ENCODE data around the gene UBE3C. TPM values are rescaled to one million over a fixed set of nuclear protein-coding genes. Genes with fewer than 3 reads are reported as not detected.

The UBE3C gene
- total and polyA plus RNA-seq, 2 donors (not counting 3 experiments of a cell fraction or from before 2014, with no cell fraction given), result 45.1 to 77.3 TPM

DNA sequence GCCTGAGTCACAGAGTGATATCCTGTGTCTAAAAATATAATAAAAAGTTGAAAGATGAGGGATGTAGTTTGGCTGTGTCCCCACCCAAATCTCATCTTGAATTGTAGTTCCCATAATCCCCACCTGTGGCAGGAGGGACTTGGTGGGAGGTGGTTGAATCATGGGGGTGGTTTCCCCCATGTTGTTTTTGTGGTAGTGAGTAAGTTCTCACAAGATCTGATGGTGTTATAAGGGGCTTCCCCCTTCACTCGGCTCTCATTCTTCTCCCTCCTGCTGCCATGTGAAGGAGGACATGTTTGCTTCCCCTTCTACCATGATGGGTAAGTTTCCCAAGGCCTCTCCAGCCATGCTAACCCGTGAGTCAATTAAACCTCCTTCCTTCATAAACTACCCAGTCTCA, 25.1 kb upstream of the UBE3C start:
- ChIA-PET POLR2A (no interaction called here), CTCF (no interaction called here)
- no peaks in the 10 kb centered on the region for H3K27me3 ChIP-seq (ENCODE audit: control insufficient read depth in 2 of 2, insufficient read depth in 2 of 2, low read length in 2 of 2)
- no peaks in the 10 kb centered on the region for H3K36me3 ChIP-seq (ENCODE audit: control insufficient read depth in 2 of 2, extremely low read depth in 1 of 2, insufficient read depth in 2 of 2, low read length in 2 of 2)
- no peak overlapping the region for H2AFZ ChIP-seq (ENCODE audit: low read depth, low read length)
- no peak overlapping the region for H3K4me3 ChIP-seq (replicated peaks in 1 of 3; ENCODE audit: insufficient read depth in 1 of 3, low read depth in 1 of 3, low read length in 3 of 3)
- no peak overlapping the region for H3K4me2 ChIP-seq (ENCODE audit: insufficient read depth, low read length)
- no peak for FAIRE-seq
- no peak overlapping the region for H3K9ac ChIP-seq (replicated peaks; ENCODE audit: extremely low read depth, insufficient read depth, low read length)
- no peak overlapping the region for H3K27ac ChIP-seq (ENCODE audit: insufficient read depth, low read depth, low read length)
- BruUV-seq (replicated peaks), result no TSS peak
- DNase-seq (ENCODE audit: low read depth, low spot score), result no peak
- H4K20me1 ChIP-seq (replicated peaks; ENCODE audit: control insufficient read depth, extremely low read depth, insufficient read depth, low read length), result no peaks in the 10 kb centered on the region
- no peaks in the 10 kb centered on the region for H3K9me1 ChIP-seq (replicated peaks; ENCODE audit: control insufficient read depth, extremely low read depth, insufficient read depth, low read length)
- no peaks in the 10 kb centered on the region for H3K9me3 ChIP-seq (replicated peaks; ENCODE audit: control insufficient read depth, insufficient read depth, low read length)
- intact Hi-C loops (cut with micrococcal nuclease) (no loop called here), dilution Hi-C loops (cut with MboI; ENCODE audit: extremely low pct_ligation_motif_present, low sequenced_read_pairs) (no loop called here)
- TF ChIP-seq POLR2A (IDR thresholded peaks at IDR 0.05; ENCODE audit: low read depth, low read length), result no peak
- TF ChIP-seq GATA2 (IDR thresholded peaks at IDR 0.05; ENCODE audit: insufficient read depth, insufficient read length, low read depth, low read length), result no peak
- no peak for TF ChIP-seq MYC (IDR thresholded peaks at IDR 0.05; ENCODE audit: low read depth, low read length)
- no peak for TF ChIP-seq POLR2AphosphoS5 (IDR thresholded peaks at IDR 0.05; ENCODE audit: insufficient read depth, low read depth, low read length)
- TF ChIP-seq JUN (IDR thresholded peaks at IDR 0.05; ENCODE audit: borderline replicate concordance, insufficient read depth, insufficient read length, low read depth), result no peak
- TF ChIP-seq FOS (IDR thresholded peaks at IDR 0.05; ENCODE audit: borderline replicate concordance, insufficient read depth, low read length), result no peak
- no peaks in the 10 kb centered on the region for H3K4me1 ChIP-seq (ENCODE audit: control insufficient read depth, extremely low read depth, insufficient read depth, low read length)
- H3K79me2 ChIP-seq (ENCODE audit: control insufficient read depth, insufficient read depth, low read length), result no peaks in the 10 kb centered on the region

DNA sequence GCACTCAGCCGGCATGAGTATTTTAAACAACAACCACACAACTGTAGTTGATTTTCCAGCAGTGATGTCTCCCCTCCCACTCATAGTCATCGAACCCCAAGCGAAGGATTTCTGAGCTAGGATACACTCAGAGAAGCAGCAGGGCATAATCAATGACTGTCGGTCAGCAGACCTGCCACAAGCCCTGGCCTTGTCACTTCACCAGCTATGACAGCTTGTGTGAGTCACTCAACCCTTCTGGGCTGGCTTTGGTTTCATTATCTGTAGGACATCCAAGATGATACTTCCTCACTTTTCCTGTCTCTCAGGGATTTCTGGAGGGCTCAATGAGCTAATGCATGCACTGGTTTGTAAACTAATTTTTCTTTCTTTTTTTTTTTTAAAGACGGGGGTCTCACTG, 22.0 kb upstream of the UBE3C start:
- ChIA-PET POLR2A (no interaction called here), CTCF (no interaction called here)
- Histone ChIP-seq H3K4me3 (replicated peaks in 1 of 3; ENCODE audit: insufficient read depth in 1 of 3, low read depth in 1 of 3, low read length in 3 of 3) (no peak overlapping the region), H3K27ac (ENCODE audit: insufficient read depth, low read depth, low read length) (no peak overlapping the region), H3K4me2 (ENCODE audit: insufficient read depth, low read length) (no peak overlapping the region), H3K9me3 (replicated peaks; ENCODE audit: control insufficient read depth, insufficient read depth, low read length) (no peaks in the 10 kb centered on the region), H3K27me3 (ENCODE audit: control insufficient read depth in 2 of 2, insufficient read depth in 2 of 2, low read length in 2 of 2) (no peaks in the 10 kb centered on the region), H3K79me2 (ENCODE audit: control insufficient read depth, insufficient read depth, low read length) (no peaks in the 10 kb centered on the region), H4K20me1 (replicated peaks; ENCODE audit: control insufficient read depth, extremely low read depth, insufficient read depth, low read length) (no peaks in the 10 kb centered on the region), H3K9ac (replicated peaks; ENCODE audit: extremely low read depth, insufficient read depth, low read length) (no peak overlapping the region), H3K36me3 (ENCODE audit: control insufficient read depth in 2 of 2, extremely low read depth in 1 of 2, insufficient read depth in 2 of 2, low read length in 2 of 2) (no peaks in the 10 kb centered on the region), H3K9me1 (replicated peaks; ENCODE audit: control insufficient read depth, extremely low read depth, insufficient read depth, low read length) (no peaks in the 10 kb centered on the region), H2AFZ (ENCODE audit: low read depth, low read length) (no peak overlapping the region), H3K4me1 (ENCODE audit: control insufficient read depth, extremely low read depth, insufficient read depth, low read length) (no peaks in the 10 kb centered on the region)
- FAIRE-seq (no peak), DNase-seq (ENCODE audit: low read depth, low spot score) (no peak)
- dilution Hi-C loops (cut with MboI; ENCODE audit: extremely low pct_ligation_motif_present, low sequenced_read_pairs), result no loop called here
- TF ChIP-seq FOS (IDR thresholded peaks at IDR 0.05; ENCODE audit: borderline replicate concordance, insufficient read depth, low read length) (no peak), EZH2 (IDR thresholded peaks at IDR 0.05; ENCODE audit: borderline replicate concordance, low read depth, low read length, severe bottlenecking) (no peak), POLR2A (IDR thresholded peaks at IDR 0.05; ENCODE audit: low read depth, low read length) (no peak), GATA2 (IDR thresholded peaks at IDR 0.05; ENCODE audit: insufficient read depth, insufficient read length, low read depth, low read length) (no peak), POLR2AphosphoS5 (IDR thresholded peaks at IDR 0.05; ENCODE audit: insufficient read depth, low read depth, low read length) (no peak), MYC (IDR thresholded peaks at IDR 0.05; ENCODE audit: low read depth, low read length) (no peak), JUN (IDR thresholded peaks at IDR 0.05; ENCODE audit: borderline replicate concordance, insufficient read depth, insufficient read length, low read depth) (no peak)
- TF ChIP-seq, protein P1, sequence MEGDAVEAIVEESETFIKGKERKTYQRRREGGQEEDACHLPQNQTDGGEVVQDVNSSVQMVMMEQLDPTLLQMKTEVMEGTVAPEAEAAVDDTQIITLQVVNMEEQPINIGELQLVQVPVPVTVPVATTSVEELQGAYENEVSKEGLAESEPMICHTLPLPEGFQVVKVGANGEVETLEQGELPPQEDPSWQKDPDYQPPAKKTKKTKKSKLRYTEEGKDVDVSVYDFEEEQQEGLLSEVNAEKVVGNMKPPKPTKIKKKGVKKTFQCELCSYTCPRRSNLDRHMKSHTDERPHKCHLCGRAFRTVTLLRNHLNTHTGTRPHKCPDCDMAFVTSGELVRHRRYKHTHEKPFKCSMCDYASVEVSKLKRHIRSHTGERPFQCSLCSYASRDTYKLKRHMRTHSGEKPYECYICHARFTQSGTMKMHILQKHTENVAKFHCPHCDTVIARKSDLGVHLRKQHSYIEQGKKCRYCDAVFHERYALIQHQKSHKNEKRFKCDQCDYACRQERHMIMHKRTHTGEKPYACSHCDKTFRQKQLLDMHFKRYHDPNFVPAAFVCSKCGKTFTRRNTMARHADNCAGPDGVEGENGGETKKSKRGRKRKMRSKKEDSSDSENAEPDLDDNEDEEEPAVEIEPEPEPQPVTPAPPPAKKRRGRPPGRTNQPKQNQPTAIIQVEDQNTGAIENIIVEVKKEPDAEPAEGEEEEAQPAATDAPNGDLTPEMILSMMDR (IDR thresholded peaks at IDR 0.05; ENCODE audit: extremely low read depth in 1 of 2, insufficient read depth in 1 of 2, low read depth in 1 of 2, low read length in 2 of 2), result no peak
- TF ChIP-seq, protein P2, sequence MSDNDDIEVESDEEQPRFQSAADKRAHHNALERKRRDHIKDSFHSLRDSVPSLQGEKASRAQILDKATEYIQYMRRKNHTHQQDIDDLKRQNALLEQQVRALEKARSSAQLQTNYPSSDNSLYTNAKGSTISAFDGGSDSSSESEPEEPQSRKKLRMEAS (IDR thresholded peaks at IDR 0.05; ENCODE audit: insufficient read depth, insufficient read length), result no peak
- no TSS peak for BruUV-seq (replicated peaks)
- intact Hi-C loops (cut with micrococcal nuclease), result no loop called here

All from endothelial cell of umbilical vein (primary cell).